ENCODE measurements around the gene DUOXA2. TPM values are rescaled to one million over a fixed set of nuclear protein-coding genes. Genes with fewer than 3 reads are reported as not detected.

DUOXA2 gene
- polyA plus RNA-seq, 1 donor, result not detected

GRCh38 chr15:45110256-45110820 lies 3.8 kb upstream of the DUOXA2 start:
- H3K27me3 ChIP-seq (ENCODE audit: control insufficient read depth, insufficient read depth, low read length), result peaks cover 87% of the 10 kb centered on the region
- no peak for DNase-seq
- H3K36me3 ChIP-seq (ENCODE audit: control insufficient read depth, insufficient read depth, low read length), result no peaks in the 10 kb centered on the region
- H3K27ac ChIP-seq (ENCODE audit: low read length), result no peak overlapping the region
- peaks cover 8% of the 10 kb centered on the region for H3K9me3 ChIP-seq (ENCODE audit: control insufficient read depth, low read depth, low read length)
- WGBS (ENCODE audit: insufficient coverage, low lambda C conversion rate), result no CpG with 5 or more reads among the region's 11 CpGs
- H3K4me3 ChIP-seq (ENCODE audit: low read length), result no peak overlapping the region
- H3K4me1 ChIP-seq (ENCODE audit: control insufficient read depth, insufficient read depth, low read length), result peaks cover 9% of the 10 kb centered on the region

DNA sequence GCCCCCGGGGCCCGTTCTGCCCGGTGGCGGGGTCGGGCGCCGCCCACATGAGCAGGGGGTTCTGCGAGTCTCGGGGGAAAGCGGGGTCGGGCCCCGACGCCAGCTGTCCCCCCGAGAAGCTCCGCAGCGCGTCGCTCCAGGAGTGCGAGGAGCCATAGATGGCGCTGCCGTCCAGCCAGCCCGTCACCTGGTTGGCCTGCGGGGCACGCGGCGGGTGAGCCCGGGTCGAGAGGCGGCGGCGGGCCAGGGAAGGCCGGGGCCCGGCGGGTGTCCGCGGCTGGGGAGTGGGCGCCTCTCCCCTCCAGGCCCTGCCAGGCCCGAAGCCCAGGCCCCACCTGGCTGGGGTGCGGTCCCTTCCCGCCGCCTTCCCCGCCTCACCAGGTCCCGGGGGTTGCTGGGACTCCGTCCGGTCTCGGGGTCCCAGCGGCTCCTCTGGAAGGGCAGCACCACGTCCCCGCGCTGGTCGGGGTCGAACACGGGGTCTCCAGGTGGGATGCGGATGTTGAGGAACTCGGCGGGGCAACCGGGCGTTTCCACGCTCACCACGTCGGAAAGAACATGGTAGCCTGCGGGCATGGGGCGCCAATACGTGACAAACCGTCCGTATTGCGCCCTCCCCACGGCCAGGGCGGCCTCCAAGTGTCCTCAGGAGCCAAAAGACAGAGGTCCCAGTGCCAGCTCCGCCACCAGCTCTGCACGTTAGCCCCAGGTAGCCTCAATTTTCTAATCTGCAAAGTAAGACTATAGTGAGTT lies 2.6 kb upstream of the DUOXA2 start:
- Histone ChIP-seq H3K27me3 (ENCODE audit: control insufficient read depth, insufficient read depth, low read length) (peaks cover 87% of the 10 kb centered on the region), H3K4me1 (ENCODE audit: control insufficient read depth, insufficient read depth, low read length) (peaks cover 9% of the 10 kb centered on the region), H3K9me3 (ENCODE audit: control insufficient read depth, low read depth, low read length) (peaks cover 8% of the 10 kb centered on the region), H3K36me3 (ENCODE audit: control insufficient read depth, insufficient read depth, low read length) (no peaks in the 10 kb centered on the region), H3K27ac (ENCODE audit: low read length) (no peak overlapping the region), H3K4me3 (ENCODE audit: low read length) (no peak overlapping the region)
- no CpG with 5 or more reads among the region's 71 CpGs for WGBS (ENCODE audit: insufficient coverage, low lambda C conversion rate)
- DNase-seq, result no peak

DNA sequence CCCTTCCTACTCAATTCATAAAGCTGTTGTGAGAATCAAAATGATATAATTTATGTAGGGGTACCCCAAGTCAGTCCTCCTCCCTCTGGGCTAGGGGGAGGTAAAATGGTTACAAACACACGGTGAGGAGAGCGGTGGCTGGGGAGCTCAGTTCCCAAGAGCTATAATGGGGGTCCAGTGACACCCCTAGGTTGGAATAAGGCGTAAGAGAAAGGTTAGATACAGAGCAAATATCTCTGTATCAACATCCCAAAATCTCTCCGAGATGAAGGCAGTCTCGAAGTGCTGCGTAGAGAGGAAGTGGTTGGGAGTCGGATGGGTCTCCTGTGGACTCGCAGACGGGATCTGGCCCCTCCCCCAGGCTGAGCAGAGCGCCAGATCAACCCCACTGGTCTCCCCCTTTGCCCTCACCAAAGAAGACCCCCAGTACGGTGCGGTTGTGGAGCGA lies 2.0 kb upstream of the DUOXA2 start:
- no CpG with 5 or more reads among the region's 13 CpGs for WGBS (ENCODE audit: insufficient coverage, low lambda C conversion rate)
- Histone ChIP-seq H3K9me3 (ENCODE audit: control insufficient read depth, low read depth, low read length) (peaks cover 13% of the 10 kb centered on the region), H3K4me1 (ENCODE audit: control insufficient read depth, insufficient read depth, low read length) (peaks cover 9% of the 10 kb centered on the region), H3K27me3 (ENCODE audit: control insufficient read depth, insufficient read depth, low read length) (peaks cover 88% of the 10 kb centered on the region), H3K27ac (ENCODE audit: low read length) (no peak overlapping the region), H3K36me3 (ENCODE audit: control insufficient read depth, insufficient read depth, low read length) (no peaks in the 10 kb centered on the region), H3K4me3 (ENCODE audit: low read length) (no peak overlapping the region)
- DNase-seq, result no peak

- Histone ChIP-seq H3K27ac (ENCODE audit: low read length) (no peak overlapping the region), H3K4me3 (ENCODE audit: low read length) (no peak overlapping the region), H3K9me3 (ENCODE audit: control insufficient read depth, low read depth, low read length) (peaks cover 14% of the 10 kb centered on the region), H3K4me1 (ENCODE audit: control insufficient read depth, insufficient read depth, low read length) (peaks cover 11% of the 10 kb centered on the region), H3K36me3 (ENCODE audit: control insufficient read depth, insufficient read depth, low read length) (no peaks in the 10 kb centered on the region), H3K27me3 (ENCODE audit: control insufficient read depth, insufficient read depth, low read length) (peaks cover 93% of the 10 kb centered on the region)
- DNase-seq, result peak in 1 of 2 donors; percentile 22
- no CpG with 5 or more reads among the region's 58 CpGs for WGBS (ENCODE audit: insufficient coverage, low lambda C conversion rate)
Measured at GRCh38 chr15:45112591-45113379, 1.3 kb upstream of the DUOXA2 start.

GRCh38 chr15:45113380-45113990 lies 641 bp upstream of the DUOXA2 start:
- Histone ChIP-seq H3K9me3 (ENCODE audit: control insufficient read depth, low read depth, low read length) (peaks cover 15% of the 10 kb centered on the region), H3K27me3 (ENCODE audit: control insufficient read depth, insufficient read depth, low read length) (peaks cover 89% of the 10 kb centered on the region), H3K27ac (ENCODE audit: low read length) (no peak overlapping the region), H3K4me1 (ENCODE audit: control insufficient read depth, insufficient read depth, low read length) (peaks cover 13% of the 10 kb centered on the region), H3K36me3 (ENCODE audit: control insufficient read depth, insufficient read depth, low read length) (no peaks in the 10 kb centered on the region), H3K4me3 (ENCODE audit: low read length) (no peak overlapping the region)
- no CpG with 5 or more reads among the region's 14 CpGs for WGBS (ENCODE audit: insufficient coverage, low lambda C conversion rate)
- no peak for DNase-seq

- peaks cover 15% of the 10 kb centered on the region for H3K9me3 ChIP-seq (ENCODE audit: control insufficient read depth, low read depth, low read length)
- no peak overlapping the region for H3K4me3 ChIP-seq (ENCODE audit: low read length)
- no peak for DNase-seq
- peaks cover 77% of the 10 kb centered on the region for H3K27me3 ChIP-seq (ENCODE audit: control insufficient read depth, insufficient read depth, low read length)
- no CpG with 5 or more reads among the region's 2 CpGs for WGBS (ENCODE audit: insufficient coverage, low lambda C conversion rate)
- peaks cover 13% of the 10 kb centered on the region for H3K4me1 ChIP-seq (ENCODE audit: control insufficient read depth, insufficient read depth, low read length)
- no peaks in the 10 kb centered on the region for H3K36me3 ChIP-seq (ENCODE audit: control insufficient read depth, insufficient read depth, low read length)
- H3K27ac ChIP-seq (ENCODE audit: low read length), result no peak overlapping the region
Measured at GRCh38 chr15:45114751-45115085, 592 bp downstream of the DUOXA2 start.

DNA sequence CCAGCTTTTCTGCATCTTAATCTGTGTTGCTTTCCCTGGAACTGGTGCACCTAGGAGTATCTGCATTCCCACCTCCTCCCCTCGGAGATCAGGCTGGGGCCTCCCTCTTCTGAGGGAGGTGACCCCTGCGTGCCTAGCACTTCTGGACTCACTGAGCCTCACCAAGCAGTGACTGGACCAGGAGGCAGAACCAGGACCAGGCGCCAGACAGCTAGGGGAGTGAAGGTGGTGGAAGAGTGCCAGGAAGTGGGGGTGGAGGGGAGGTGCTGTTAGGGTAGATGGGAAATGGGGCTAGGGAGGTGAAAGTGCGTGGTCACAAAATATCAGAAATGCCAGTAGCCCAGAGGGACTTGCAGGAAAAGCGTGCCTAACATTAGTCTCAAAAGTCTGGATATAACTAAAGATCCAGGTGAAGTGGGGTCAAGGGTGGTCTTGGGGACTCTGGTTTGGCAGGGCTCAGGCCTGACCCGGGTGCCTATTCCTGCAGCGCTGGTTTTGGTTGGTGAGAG lies 1.2 kb downstream of the DUOXA2 start:
- Histone ChIP-seq H3K4me1 (ENCODE audit: control insufficient read depth, insufficient read depth, low read length) (peaks cover 13% of the 10 kb centered on the region), H3K9me3 (ENCODE audit: control insufficient read depth, low read depth, low read length) (peaks cover 15% of the 10 kb centered on the region), H3K4me3 (ENCODE audit: low read length) (no peak overlapping the region), H3K36me3 (ENCODE audit: control insufficient read depth, insufficient read depth, low read length) (no peaks in the 10 kb centered on the region), H3K27me3 (ENCODE audit: control insufficient read depth, insufficient read depth, low read length) (peaks cover 73% of the 10 kb centered on the region), H3K27ac (ENCODE audit: low read length) (no peak overlapping the region)
- no peak for DNase-seq
- no CpG with 5 or more reads among the region's 7 CpGs for WGBS (ENCODE audit: insufficient coverage, low lambda C conversion rate)

- DNase-seq, result no peak
- no CpG with 5 or more reads among the region's 19 CpGs for WGBS (ENCODE audit: insufficient coverage, low lambda C conversion rate)
- Histone ChIP-seq H3K4me1 (ENCODE audit: control insufficient read depth, insufficient read depth, low read length) (peaks cover 13% of the 10 kb centered on the region), H3K27me3 (ENCODE audit: control insufficient read depth, insufficient read depth, low read length) (peaks cover 70% of the 10 kb centered on the region), H3K9me3 (ENCODE audit: control insufficient read depth, low read depth, low read length) (peaks cover 15% of the 10 kb centered on the region), H3K27ac (ENCODE audit: low read length) (no peak overlapping the region), H3K36me3 (ENCODE audit: control insufficient read depth, insufficient read depth, low read length) (no peaks in the 10 kb centered on the region), H3K4me3 (ENCODE audit: low read length) (no peak overlapping the region)
Measured at GRCh38 chr15:45116006-45116481, 1.9 kb downstream of the DUOXA2 start.

GRCh38 chr15:45116482-45117307 lies 2.6 kb downstream of the DUOXA2 start:
- Histone ChIP-seq H3K27me3 (ENCODE audit: control insufficient read depth, insufficient read depth, low read length) (peaks cover 71% of the 10 kb centered on the region), H3K36me3 (ENCODE audit: control insufficient read depth, insufficient read depth, low read length) (no peaks in the 10 kb centered on the region), H3K4me1 (ENCODE audit: control insufficient read depth, insufficient read depth, low read length) (peaks cover 11% of the 10 kb centered on the region), H3K4me3 (ENCODE audit: low read length) (no peak overlapping the region), H3K9me3 (ENCODE audit: control insufficient read depth, low read depth, low read length) (peaks cover 15% of the 10 kb centered on the region), H3K27ac (ENCODE audit: low read length) (no peak overlapping the region)
- DNase-seq, result no peak
- no CpG with 5 or more reads among the region's 65 CpGs for WGBS (ENCODE audit: insufficient coverage, low lambda C conversion rate)
